Measurements from ENCODE around the gene CA5A. TPM values are rescaled to one million over a fixed set of nuclear protein-coding genes. Genes with fewer than 3 reads are reported as not detected.

CA5A gene
- total and polyA plus RNA-seq, 11 donors, result 0.08 to 0.44 (median 0.25) TPM; not detected in 8

DNA sequence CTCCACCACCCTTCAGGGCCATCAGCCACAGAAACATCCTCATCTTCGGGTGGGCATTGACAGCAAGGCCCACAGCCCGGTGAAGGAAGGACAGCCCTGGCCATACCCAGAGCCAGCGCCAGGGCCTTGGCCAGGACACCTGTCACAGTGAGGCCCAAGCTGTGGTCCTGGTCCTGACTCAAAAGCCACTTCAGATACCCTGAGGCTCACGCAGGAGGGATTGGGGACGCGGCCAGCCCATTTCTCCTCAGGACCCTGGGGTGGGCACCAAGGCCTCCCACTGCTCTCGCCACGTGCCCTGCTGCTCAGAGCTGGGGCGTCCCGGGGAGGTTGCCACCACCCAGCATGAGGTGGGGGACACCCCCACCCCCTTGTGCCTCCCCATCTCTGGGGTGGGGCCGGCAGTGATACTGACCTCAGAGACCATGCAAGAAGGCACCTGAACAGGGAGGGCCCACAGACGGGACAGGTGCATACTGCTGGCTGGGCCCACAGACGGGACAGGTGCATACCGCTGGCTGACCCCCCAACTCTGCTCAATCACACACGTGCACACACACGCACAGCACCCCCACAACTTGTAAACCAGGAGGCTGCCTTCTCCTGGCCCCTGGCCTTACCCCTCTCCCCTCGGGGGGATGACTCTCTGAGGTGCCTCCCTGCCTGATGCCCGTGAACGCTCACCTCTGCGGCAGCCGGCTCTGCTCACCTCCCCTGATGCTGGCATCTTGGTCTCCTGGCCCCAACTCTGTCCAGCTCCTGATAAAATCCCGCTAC is 81.2 kb downstream of the CA5A start:
- Histone ChIP-seq H3K9me3 (no peaks in the 10 kb centered on the region), H3K36me3 (peaks cover 0 to 9% (median 0%) of the 10 kb centered on the region in 9 donors), H3K27me3 (no peaks in the 10 kb centered on the region), H3K4me3 (no peak overlapping the region), H3K27ac (peak overlapping the region in 5 of 12 donors; percentile 55 to 91 (median 61)), H3K4me1 (peaks cover 0 to 66% (median 14%) of the 10 kb centered on the region in 12 donors)
- WGBS, 4 donors, result 86 to 96% (median 92%) methylated on average over 16 to 22 of the region's 22 CpGs
- no peak for ATAC-seq
- TF ChIP-seq, protein P1, sequence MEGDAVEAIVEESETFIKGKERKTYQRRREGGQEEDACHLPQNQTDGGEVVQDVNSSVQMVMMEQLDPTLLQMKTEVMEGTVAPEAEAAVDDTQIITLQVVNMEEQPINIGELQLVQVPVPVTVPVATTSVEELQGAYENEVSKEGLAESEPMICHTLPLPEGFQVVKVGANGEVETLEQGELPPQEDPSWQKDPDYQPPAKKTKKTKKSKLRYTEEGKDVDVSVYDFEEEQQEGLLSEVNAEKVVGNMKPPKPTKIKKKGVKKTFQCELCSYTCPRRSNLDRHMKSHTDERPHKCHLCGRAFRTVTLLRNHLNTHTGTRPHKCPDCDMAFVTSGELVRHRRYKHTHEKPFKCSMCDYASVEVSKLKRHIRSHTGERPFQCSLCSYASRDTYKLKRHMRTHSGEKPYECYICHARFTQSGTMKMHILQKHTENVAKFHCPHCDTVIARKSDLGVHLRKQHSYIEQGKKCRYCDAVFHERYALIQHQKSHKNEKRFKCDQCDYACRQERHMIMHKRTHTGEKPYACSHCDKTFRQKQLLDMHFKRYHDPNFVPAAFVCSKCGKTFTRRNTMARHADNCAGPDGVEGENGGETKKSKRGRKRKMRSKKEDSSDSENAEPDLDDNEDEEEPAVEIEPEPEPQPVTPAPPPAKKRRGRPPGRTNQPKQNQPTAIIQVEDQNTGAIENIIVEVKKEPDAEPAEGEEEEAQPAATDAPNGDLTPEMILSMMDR (IDR thresholded peaks at IDR 0.05), result no peak
- TF ChIP-seq POLR2A (IDR thresholded peaks at IDR 0.05), result no peak
- no peak for DNase-seq
- intact Hi-C loops (cut with DNase I), result loop anchor here in 5 of 10 donors (5.0 to 10.0 kb wide), 3 partner anchors 50 to 78 kb away; no protein-coding TSS in a partner anchor

DNA sequence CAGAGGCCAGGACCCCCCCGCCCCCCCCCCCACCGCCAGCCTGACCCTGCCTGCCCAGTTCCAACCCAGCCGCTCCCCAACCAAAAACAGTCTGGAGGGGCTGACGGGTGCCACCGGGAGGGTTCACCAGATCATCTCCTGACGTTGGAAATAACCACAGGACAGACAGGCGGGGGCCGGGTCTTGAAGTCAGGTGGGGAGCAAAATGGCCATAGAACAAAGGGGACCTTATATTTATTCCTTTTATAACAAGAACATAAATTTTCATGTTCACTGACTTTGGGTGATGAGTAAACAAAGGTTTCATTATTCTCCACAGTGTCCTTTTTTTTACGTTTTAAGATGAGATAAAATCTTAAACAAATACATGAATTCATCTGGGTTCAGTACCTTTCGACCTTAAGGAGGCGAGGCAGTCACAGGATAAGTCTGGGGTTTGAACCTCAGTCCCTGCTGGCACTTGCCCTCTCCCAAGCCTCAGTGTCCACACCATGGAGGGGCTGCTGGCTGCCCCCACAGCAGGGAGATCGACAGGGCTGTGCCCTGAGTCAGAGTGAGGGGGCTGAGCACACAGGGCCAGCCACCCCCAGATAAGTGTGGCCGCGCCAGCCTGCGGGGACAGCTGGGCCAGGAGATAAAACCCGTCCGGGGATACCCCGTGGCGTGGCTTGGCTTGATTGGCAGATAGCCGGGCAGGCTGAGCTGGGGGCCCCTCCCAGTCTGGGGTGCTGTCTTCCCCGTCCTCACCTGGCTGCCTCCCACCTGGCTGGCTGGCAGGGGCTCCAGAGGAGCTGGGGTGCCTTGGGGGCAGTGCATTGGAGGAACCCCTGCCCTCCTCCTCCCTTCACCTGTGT is 82.0 kb downstream of the CA5A start:
- intact Hi-C loops (cut with DNase I), result loop anchor here in 5 of 10 donors (5.0 to 10.0 kb wide), 3 partner anchors 51 to 77 kb away; no protein-coding TSS in a partner anchor
- no peaks in the 10 kb centered on the region for H3K9me3 ChIP-seq
- DNase-seq (peak in 1 of 5 donors; percentile 11), ATAC-seq (no peak)
- H3K27me3 ChIP-seq, result no peaks in the 10 kb centered on the region
- peak overlapping the region in 8 of 12 donors; percentile 5 to 89 (median 58) for H3K27ac ChIP-seq
- peaks cover 0 to 69% (median 17%) of the 10 kb centered on the region in 12 donors for H3K4me1 ChIP-seq
- 63 to 73% (median 69%) methylated on average over 10 to 21 of the region's 21 CpGs for whole genome bisulfite sequencing, 4 donors
- TF ChIP-seq POLR2A (IDR thresholded peaks at IDR 0.05), result no peak
- TF ChIP-seq, protein P1 (IDR thresholded peaks at IDR 0.05), result no peak
- peak overlapping the region in 9 of 12 donors; percentile 15 to 42 (median 20) for H3K4me3 ChIP-seq
- peaks cover 0 to 14% (median 0%) of the 10 kb centered on the region in 9 donors for H3K36me3 ChIP-seq

DNA sequence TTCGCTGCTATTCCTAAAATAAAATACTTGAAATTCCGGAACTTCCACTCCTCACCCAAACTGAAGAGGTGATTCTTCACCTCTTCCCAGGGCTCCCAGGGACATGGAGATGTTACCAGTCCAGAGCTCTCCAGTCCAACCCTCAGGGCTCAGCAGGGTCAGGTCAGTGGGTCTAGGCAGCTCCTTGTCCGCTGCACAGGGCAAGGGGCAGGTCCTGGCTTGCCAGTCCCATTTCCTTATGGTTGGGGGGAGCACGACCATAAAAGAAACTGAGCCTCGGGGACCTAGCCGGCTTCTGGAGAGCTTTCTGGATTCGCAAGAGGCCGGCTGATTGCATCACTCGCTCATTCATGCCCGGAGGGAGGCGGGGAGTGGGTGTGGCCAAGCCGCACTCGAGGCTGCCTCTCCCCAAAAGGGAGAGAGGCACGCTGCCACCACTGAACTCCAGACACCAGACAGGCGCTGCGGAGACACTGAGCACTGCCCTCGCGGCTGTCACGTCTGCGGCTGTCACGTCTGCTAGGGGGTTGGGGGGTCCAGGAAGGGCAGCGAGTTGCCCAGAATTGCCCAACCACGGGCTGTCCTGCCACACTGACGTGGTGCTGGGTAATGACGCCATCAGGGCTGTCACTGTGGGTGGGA is 82.8 kb downstream of the CA5A start:
- intact Hi-C loops (cut with DNase I), result loop anchor here in 5 of 10 donors (5.0 to 10.0 kb wide), 3 partner anchors 51 to 76 kb away; no protein-coding TSS in a partner anchor

More for the DNA sequence above, 82.8 kb downstream of the CA5A start:
- TF ChIP-seq POLR2A (IDR thresholded peaks at IDR 0.05), result peak in 1 of 2 donors; percentile 66
- TF ChIP-seq, protein P1 (IDR thresholded peaks at IDR 0.05), result no peak
- Histone ChIP-seq H3K27ac (peak overlapping the region in 9 of 12 donors; percentile 5 to 89 (median 60)), H3K4me1 (peaks cover 0 to 65% (median 17%) of the 10 kb centered on the region in 12 donors), H3K9me3 (no peaks in the 10 kb centered on the region), H3K36me3 (peaks cover 0 to 18% (median 0%) of the 10 kb centered on the region in 9 donors), H3K27me3 (no peaks in the 10 kb centered on the region), H3K4me3 (peak overlapping the region in 9 of 12 donors; percentile 15 to 42 (median 20))
- DNase-seq, result peak; percentile 90 to 96 (median 95)
- 9 to 47% (median 12%) methylated on average over 4 to 25 of the region's 25 CpGs for WGBS, 4 donors
- peak; percentile 78 to 92 (median 89) for ATAC-seq

Data from heart left ventricle (tissue), 16 donors.